HEK293 (cell line): Measurements from ENCODE around the gene SMO.

Source experiments
- YY1 ChIP-seq: fragments of 450-650 bp; formaldehyde crosslinking; IDR thresholded peaks from 2 replicates; pipeline ENCODE4 v1.5.1; 2018; ENCODE audit warnings: missing biosample characterization, missing genetic modification characterization
- ZNF132 ChIP-seq: fragments of 450-650 bp; formaldehyde crosslinking; IDR thresholded peaks from 2 replicates; pipeline ENCODE4 v1.5.1; 2017; ENCODE audit warnings: missing biosample characterization, missing genetic modification characterization, borderline replicate concordance

- TF ChIP-seq YY1 (tag by site-specific recombination), result no peak
- TF ChIP-seq ZNF132 (tag by site-specific recombination), result no peak
Measured at GRCh38 chr7:129240119-129240820, 51.8 kb downstream of the SMO start.
